GM23248 (cell line): Measurements from ENCODE around the gene LAPTM5.

ENCODE experiments used
- EZH2 ChIP-seq: fragments of 200-600 bp; sonication (generic); IDR thresholded peaks from 2 replicates; pipeline ENCODE4 v1.6.1; 2018; ENCODE audit warnings: antibody characterized with exemption, mild to moderate bottlenecking; ENCODE audit not compliant: insufficient read depth, poor library complexity, severe bottlenecking
- EZH2phosphoT487 ChIP-seq: fragments of 200-600 bp; sonication (generic); IDR thresholded peaks from 2 replicates; pipeline ENCODE4 v1.6.1; 2018; ENCODE audit warnings: antibody characterized with exemption, moderate library complexity, mild to moderate bottlenecking, low read depth; ENCODE audit not compliant: insufficient read depth

GRCh38 chr1:30726236-30726635, 31.3 kb downstream of the LAPTM5 start:
- TF ChIP-seq EZH2phosphoT487 (no peak), EZH2 (no peak)
